OCI-M2 (cell line): ENCODE data around the gene OSGEP.
A peak's percentile ranks its signal among the peaks of the same experiment; 100 is the strongest.

Source experiments
- DNase-seq: peaks from one replicate; lab custom pipeline; 2025; ENCODE audit not compliant: unreplicated experiment; lab: John Stamatoyannopoulos, UW

OSGEP gene

GRCh38 chr14:20454516-20455354, at the start of gene OSGEP, which contains the start of gene APEX1:
Gene OSGEP (minus strand): TSS chr14:20454812. CDS start chr14:20454683, 129 bp downstream.
Gene APEX1 (plus strand): TSS chr14:20455226. CDS start chr14:20455646, 420 bp downstream.
- DNase-seq: peak; percentile 96

- no peak for DNase-seq
Observed at GRCh38 chr14:20503898-20504297, 49.3 kb upstream of the OSGEP start.

- DNase-seq: no peak
Observed at GRCh38 chr14:20501346-20501745, 46.7 kb upstream of the OSGEP start.

- DNase-seq: no peak
Observed at GRCh38 chr14:20499881-20500280, 45.3 kb upstream of the OSGEP start.

GRCh38 chr14:20499108-20499507, 44.5 kb upstream of the OSGEP start:
- no peak for DNase-seq

- no peak for DNase-seq
Observed at GRCh38 chr14:20498622-20499021, 44.0 kb upstream of the OSGEP start.

GRCh38 chr14:20494935-20495766, 40.5 kb upstream of the OSGEP start:
- DNase-seq: no peak

GRCh38 chr14:20493634-20494033, 39.0 kb upstream of the OSGEP start:
- no peak for DNase-seq

GRCh38 chr14:20492486-20492885, 37.9 kb upstream of the OSGEP start:
- DNase-seq: no peak

GRCh38 chr14:20490563-20490962, 36.0 kb upstream of the OSGEP start:
- no peak for DNase-seq

GRCh38 chr14:20489093-20489994, 34.7 kb upstream of the OSGEP start:
- DNase-seq: no peak

GRCh38 chr14:20487396-20487725, 32.7 kb upstream of the OSGEP start:
- DNase-seq: no peak

GRCh38 chr14:20486684-20487395, 32.2 kb upstream of the OSGEP start:
- no peak for DNase-seq

GRCh38 chr14:20485900-20486299, 31.3 kb upstream of the OSGEP start:
- no peak for DNase-seq

- DNase-seq: no peak
Observed at GRCh38 chr14:20482382-20482781, 27.8 kb upstream of the OSGEP start.

- no peak for DNase-seq
Observed at GRCh38 chr14:20478894-20479293, 24.3 kb upstream of the OSGEP start.

- DNase-seq: peak; percentile 53
Observed at GRCh38 chr14:20477211-20477876, 22.7 kb upstream of the OSGEP start.

GRCh38 chr14:20476776-20477175, 22.2 kb upstream of the OSGEP start:
- no peak for DNase-seq

GRCh38 chr14:20472536-20473169, 18.0 kb upstream of the OSGEP start:
- no peak for DNase-seq

- DNase-seq: no peak
Observed at GRCh38 chr14:20470603-20470901, 15.9 kb upstream of the OSGEP start.
